Mucosa of gallbladder (tissue), 1 donor: ENCODE data around the gene CHRNB2. TPM values are rescaled to one million over a fixed set of nuclear protein-coding genes. Genes with fewer than 3 reads are reported as not detected.
A peak's percentile ranks its signal among the peaks of the same experiment; 100 is the strongest.

Experiments
- DNase-seq: peaks from one replicate; pipeline ENCODE4 v3.0.0-alpha.2; 2020; ENCODE audit warnings: low spot score
- total RNA-seq: library from RNA; stranded (reverse); gene quantifications from one replicate; pipeline ENCODE4 v1.2.1, GENCODE V29; 2021
- donor health status: DM: no; HTN: no; CAD: no.

CHRNB2 gene
- total RNA-seq, 1 donor from 2014 or later, result 0.17 TPM

- DNase-seq, result no peak
Measured at GRCh38 chr1:154579374-154579773, 11.8 kb downstream of the CHRNB2 start.

- DNase-seq, result no peak
Measured at GRCh38 chr1:154581766-154582165, 14.2 kb downstream of the CHRNB2 start.

GRCh38 chr1:154582885-154583284 is 15.3 kb downstream of the CHRNB2 start:
- no peak for DNase-seq

GRCh38 chr1:154583773-154584172 is 16.2 kb downstream of the CHRNB2 start:
- peak; percentile 19 for DNase-seq

GRCh38 chr1:154584267-154584994 is 16.9 kb downstream of the CHRNB2 start:
- DNase-seq, result no peak

- no peak for DNase-seq
Measured at GRCh38 chr1:154586231-154586630, 18.7 kb downstream of the CHRNB2 start.

- DNase-seq, result no peak
Measured at GRCh38 chr1:154586641-154587040, 19.1 kb downstream of the CHRNB2 start.

- no peak for DNase-seq
Measured at GRCh38 chr1:154589780-154590179, 22.2 kb downstream of the CHRNB2 start.

GRCh38 chr1:154590756-154591155 is 23.2 kb downstream of the CHRNB2 start:
- DNase-seq, result no peak

GRCh38 chr1:154591206-154591605 is 23.6 kb downstream of the CHRNB2 start:
- DNase-seq, result no peak

GRCh38 chr1:154593390-154593789 is 25.8 kb downstream of the CHRNB2 start:
- no peak for DNase-seq

- no peak for DNase-seq
Measured at GRCh38 chr1:154594811-154595210, 27.2 kb downstream of the CHRNB2 start.

- no peak for DNase-seq
Measured at GRCh38 chr1:154595621-154596020, 28.0 kb downstream of the CHRNB2 start.

GRCh38 chr1:154598871-154599635 is 31.5 kb downstream of the CHRNB2 start:
- no peak for DNase-seq

- DNase-seq, result no peak
Measured at GRCh38 chr1:154599658-154600057, 32.1 kb downstream of the CHRNB2 start.

GRCh38 chr1:154603317-154603716 is 35.7 kb downstream of the CHRNB2 start:
- DNase-seq, result no peak

GRCh38 chr1:154605534-154605933 is 38.0 kb downstream of the CHRNB2 start:
- no peak for DNase-seq

GRCh38 chr1:154607106-154607608 is 39.6 kb downstream of the CHRNB2 start:
- DNase-seq, result no peak

GRCh38 chr1:154607609-154608396 is 40.2 kb downstream of the CHRNB2 start, which contains the start of gene ADAR:
ADAR (minus strand) TSS chr1:154608186; CDS start chr1:154608006, 180 bp downstream.
- peak; percentile 93 for DNase-seq

GRCh38 chr1:154608397-154609270 is 41.1 kb downstream of the CHRNB2 start:
- peak; percentile 32 for DNase-seq
